HG03469 (cell line): ENCODE results near the gene RICTOR.

ENCODE experiments used
- ATAC-seq: cut with Tn5 transposase; IDR thresholded peaks from one replicate; pipeline ENCODE4 v1.9.1; 2021; ENCODE audit warnings: mild to moderate bottlenecking, moderate library complexity, moderate number of reproducible peaks; ENCODE audit not compliant: unreplicated experiment

RICTOR gene, protein sequence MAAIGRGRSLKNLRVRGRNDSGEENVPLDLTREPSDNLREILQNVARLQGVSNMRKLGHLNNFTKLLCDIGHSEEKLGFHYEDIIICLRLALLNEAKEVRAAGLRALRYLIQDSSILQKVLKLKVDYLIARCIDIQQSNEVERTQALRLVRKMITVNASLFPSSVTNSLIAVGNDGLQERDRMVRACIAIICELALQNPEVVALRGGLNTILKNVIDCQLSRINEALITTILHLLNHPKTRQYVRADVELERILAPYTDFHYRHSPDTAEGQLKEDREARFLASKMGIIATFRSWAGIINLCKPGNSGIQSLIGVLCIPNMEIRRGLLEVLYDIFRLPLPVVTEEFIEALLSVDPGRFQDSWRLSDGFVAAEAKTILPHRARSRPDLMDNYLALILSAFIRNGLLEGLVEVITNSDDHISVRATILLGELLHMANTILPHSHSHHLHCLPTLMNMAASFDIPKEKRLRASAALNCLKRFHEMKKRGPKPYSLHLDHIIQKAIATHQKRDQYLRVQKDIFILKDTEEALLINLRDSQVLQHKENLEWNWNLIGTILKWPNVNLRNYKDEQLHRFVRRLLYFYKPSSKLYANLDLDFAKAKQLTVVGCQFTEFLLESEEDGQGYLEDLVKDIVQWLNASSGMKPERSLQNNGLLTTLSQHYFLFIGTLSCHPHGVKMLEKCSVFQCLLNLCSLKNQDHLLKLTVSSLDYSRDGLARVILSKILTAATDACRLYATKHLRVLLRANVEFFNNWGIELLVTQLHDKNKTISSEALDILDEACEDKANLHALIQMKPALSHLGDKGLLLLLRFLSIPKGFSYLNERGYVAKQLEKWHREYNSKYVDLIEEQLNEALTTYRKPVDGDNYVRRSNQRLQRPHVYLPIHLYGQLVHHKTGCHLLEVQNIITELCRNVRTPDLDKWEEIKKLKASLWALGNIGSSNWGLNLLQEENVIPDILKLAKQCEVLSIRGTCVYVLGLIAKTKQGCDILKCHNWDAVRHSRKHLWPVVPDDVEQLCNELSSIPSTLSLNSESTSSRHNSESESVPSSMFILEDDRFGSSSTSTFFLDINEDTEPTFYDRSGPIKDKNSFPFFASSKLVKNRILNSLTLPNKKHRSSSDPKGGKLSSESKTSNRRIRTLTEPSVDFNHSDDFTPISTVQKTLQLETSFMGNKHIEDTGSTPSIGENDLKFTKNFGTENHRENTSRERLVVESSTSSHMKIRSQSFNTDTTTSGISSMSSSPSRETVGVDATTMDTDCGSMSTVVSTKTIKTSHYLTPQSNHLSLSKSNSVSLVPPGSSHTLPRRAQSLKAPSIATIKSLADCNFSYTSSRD (N-terminal part only)

DNA sequence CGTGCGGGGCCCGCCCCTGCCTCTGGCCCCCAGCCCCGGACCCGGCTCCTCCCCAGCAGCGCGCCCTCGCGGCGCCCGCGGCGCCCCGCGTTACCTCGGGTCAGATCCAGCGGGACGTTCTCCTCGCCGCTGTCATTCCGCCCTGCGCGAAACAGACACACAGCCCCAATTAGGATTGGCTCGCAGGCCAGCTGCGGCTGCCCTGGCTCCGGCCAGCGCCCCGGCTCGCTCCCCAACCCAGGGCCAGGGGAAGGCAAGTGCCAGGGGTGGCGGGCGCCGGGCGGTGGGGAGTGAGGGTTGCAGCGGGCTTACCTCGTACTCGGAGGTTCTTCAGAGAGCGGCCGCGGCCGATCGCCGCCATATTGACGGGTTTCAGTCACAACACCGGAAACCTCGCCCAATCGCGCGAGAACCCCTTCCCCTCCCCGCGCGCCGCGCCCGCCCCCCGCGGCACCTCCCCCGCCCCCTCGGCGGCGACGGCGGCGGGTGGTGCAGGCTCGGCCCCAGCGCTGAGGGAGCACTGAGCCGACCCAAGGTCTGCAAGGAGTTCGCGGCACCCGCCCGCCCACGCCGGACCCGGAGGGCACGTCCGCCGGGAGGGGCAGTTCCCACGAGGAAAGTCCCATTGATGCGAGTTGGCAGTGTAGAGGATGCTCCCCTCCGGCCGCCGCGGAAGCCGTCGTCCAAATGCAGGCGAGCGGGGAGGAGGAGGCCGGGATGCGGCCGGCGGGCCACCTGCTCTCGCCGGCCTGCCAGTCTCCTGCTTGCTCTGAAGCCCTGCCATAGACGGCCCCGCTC lies at the start of gene RICTOR:
TSS of gene RICTOR (minus strand) at position 383 of the 798 bp plus-strand sequence. CDS start at position 361, 22 bp downstream.
- ATAC-seq: peak; percentile 63

DNA sequence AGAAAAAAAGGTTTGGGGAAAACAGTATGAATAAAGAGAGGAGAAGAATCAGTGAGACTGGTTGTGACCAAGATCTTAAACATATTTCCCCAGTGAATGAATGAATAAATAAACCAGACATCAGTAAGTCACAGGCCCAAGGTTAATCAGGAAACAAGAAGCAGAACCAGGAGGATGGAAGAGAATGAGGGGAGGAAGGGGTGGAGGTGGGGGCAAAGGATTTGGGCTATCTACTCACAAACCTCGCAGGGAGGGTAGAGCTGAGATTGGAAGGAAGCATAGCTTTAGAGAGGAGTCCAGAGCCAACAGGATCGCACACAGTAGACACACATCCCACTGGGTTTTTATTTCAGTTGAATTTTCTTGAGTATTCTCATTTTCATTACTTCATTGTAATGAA lies 47.7 kb upstream of the RICTOR start:
- ATAC-seq: no peak

DNA sequence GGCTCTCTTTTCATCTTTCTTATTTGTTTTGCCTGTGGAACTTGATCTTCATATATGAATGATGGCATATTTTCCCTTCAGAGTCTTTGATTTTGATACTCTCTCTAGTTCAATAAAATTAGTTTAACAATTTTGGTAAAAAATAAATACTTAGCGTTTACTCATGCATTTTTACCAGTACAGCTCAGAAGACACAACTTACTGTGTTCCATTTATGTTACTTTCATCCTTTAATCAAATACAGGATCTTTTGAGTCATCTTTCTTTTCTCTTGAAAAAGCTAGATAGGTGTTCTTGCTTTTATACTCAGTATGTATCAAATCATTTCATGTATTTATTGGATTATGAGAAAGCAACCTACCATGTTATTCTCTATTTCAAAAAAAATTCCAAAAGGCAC lies 47.1 kb upstream of the RICTOR start:
- ATAC-seq: no peak

DNA sequence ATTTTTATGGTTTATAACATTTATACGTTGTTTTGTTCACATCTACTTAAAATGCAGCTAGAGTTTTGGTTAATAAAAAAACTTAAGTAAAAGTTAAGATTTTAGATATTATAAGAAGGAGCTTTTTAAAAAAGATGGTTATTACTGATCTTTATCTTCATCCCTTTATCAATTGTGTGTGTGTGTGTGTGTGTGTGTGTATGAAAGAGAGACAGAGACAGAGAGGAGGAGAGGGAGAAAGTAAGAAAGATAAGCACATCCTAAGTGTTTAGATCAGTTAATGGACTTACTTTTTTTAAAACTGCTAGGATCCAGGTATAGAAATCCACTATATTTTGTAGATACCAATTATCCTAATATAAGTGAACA lies 45.8 kb upstream of the RICTOR start:
- no peak for ATAC-seq

DNA sequence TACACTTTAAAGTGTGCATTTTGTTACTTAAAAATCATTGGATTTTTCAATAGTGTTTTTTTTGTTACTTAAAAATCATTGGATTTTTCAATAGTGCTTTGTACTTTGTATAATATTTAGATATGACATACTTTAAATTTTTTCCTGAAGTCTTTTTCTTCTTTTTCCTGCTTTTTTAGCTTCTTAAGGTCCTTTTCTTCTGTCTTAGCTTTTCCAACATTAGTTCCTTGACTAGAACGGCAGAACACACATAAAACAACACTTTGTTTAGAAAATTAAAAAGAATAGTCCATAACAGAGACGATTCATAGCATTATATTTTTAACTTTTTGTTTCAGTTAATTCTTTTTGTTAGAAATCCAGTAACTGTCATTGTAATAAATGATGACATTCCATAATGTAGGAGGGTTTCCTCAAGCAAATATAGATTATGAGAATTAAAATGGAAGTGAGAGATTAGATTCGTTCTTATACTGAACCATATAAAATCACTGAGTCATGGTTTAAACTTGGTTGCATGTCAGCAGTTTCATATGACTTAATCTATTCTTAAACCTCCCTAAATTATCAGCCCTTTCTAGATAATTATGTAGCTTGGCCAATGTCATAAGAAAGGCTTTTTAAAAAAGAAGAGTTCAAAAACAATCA lies 45.3 kb upstream of the RICTOR start:
- no peak for ATAC-seq

DNA sequence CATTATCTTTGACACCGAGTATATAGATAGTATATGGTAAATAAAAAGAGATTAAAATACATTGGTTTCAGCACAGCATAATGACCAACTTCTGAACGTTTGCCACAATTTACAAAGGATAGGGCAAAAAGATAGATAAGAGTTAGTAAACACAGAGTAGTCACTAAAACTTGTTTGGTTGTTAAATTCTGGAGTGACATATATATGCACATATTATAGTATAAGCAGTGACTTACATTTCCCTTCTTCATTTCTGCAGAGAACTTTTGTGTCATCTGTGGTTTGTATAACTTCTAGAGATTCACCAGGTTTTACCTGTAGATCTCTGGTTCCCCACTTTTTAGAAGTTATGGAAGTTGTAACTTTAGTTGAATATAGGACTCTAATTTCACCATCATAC lies 44.4 kb upstream of the RICTOR start:
- no peak for ATAC-seq

DNA sequence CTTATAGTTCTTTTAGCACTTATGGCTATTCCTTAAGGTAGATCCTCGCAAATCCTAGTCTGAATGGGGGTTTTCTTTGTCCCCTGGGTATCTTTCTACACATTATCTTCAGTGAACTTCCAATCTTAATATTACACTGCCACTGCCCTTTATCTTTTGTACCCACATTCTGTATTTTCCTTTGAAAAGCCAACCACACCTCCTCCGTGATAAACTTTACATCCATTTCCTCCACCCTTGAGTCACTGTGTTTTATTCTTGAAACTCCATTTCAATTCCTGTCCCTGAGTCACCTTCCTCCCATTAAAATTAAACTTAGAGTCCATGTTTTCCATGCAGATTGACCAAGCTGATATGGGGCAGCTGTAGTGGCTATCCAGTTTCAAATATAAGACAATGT lies 43.2 kb upstream of the RICTOR start:
- ATAC-seq: no peak

DNA sequence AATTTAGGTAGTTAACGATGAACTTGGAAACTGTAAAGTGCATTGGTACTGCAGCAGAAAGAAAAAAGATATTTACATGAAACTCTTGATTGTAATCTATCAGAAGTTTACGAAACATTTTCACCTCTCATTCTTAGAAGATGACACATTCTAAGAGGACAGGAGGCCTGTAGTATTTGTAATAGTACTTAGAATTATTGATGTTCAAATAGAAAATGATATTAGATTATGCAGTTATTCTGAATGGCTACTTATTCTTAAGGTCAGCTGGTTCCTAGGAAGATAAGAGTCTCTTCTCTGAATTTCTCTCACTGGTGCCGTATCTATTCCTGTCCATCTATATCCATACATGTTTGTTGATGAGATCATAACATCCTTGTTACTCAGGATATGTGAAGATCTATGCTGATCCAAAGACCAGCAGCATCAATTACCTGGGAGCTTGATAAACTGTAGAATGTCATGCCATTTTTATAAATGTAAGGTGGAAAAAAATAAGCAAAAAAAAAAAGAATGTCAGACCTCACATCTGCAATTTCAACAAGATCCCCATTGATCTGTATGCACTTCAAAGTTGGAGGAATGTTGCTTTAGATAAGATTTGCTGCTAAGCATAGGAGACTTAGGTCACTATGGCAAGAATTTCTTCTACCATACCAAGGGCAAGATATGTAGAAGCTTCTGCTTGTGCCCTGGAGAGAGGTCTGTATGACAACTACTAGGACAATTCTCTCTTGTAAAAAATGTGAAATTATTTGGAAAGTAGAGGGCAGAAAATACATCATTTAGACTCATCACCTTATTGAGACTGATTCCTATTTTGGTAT lies 42.4 kb upstream of the RICTOR start:
- no peak for ATAC-seq

DNA sequence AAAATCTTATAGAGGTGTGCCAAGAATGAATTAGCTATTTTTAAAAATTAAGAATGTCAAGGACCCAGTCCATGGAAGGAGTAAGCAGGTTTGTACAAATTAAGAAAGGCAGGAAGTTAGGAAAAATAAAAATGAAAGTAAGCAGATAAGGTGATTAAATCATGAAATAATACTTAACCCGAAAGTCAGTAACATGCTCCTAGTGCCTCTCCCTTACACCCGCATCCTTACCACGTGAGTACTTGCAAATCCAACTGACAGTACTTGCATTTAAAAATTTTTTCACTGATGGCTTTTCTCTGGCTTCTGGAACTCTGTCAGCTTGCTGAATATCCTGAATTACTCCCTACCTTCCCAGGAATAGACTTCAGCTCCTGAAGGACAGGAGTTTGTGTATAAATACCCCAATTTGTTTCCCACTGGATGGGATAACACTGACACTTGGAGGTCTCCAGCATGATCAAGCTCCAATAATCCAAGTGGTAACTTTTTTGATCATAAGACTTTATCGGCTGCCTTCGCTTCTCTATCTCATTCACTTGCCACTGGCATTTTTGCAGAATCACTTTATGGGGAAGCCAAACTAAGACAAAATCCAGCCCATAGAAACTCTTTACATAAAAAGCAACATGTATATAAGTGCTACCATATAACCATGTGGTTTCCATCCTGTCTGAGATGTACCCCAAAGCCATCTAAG lies 41.6 kb upstream of the RICTOR start:
- ATAC-seq: no peak

DNA sequence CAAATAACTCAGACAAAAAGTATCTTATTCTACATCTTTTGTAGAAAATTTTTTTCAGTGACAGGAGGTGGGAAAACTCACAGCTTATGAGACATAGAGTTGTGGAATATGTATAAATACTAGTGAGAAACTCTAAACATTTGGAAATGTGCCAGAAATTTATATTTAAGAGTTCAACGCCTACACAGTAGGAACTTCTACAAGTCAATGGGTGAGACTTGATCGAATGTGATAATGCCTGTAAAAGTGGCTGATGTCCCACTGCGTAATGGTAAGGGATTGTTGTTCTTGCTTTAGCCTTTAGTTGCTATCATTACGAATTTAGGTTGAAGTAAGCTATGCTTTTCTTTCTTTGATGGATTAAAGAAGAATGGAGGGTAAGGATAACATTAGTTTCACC lies 40.0 kb upstream of the RICTOR start:
- no peak for ATAC-seq

DNA sequence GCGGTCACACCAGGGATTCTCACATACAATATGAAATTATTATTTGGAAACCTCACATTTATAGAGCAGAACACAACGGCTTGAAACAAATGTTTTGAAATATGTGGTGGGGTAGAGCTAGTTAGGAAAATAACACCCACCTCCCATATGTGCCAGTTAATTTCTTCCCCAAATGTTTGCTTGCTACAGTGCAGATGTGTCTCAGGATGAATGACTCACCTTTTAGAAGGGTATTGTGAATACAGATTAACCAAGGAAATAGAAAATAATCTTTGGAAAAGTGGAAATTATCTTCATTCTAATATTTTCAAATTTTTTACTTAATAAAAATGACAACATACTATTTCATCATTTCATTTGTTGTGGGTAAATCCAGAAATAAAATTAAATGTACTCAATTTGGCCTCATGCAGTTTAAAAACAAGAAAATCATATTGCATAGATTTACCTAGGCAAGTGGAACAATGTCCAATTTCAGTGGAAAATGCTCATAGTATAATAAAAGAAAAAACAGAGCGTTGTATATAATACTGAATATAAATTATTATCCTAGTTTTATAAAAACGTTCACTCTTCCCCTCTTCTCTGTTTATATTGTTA lies 39.3 kb upstream of the RICTOR start:
- ATAC-seq: no peak

DNA sequence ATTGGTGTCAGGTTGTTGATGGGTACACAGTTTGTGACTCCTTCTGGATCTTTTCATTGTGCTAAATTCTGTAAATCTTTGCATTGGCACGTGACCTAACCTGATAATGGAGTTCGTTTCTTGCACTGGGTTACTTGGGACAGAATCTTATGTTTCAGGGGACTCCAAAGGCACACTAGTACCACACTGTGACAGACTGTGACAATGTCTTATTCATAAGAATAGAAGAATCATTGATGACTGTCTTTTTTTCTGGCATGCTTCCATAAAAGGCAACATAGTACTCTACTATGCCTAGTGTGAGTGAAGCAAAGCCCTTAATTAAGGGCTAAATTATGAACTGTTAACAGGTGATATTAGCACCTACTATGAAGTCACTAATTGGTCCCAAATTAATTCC lies 35.4 kb upstream of the RICTOR start:
- no peak for ATAC-seq

DNA sequence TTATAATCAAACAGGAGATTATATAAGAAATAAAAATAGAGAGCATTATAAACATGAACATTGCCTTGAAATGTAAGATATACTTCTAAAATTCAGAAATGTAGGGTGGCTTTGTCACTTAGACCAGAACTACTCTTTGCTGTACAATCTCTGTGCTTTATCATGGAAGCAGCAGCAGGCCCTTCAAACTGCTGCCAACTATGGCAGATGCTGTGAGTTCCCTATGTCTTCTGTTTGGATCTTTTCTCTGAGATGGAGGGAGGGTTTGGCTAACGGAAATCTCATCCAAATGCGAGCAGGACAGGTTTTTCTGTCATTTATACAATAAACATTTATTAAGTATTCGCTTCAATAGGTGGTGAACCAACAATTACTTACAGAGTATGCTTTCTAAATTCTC lies 34.8 kb upstream of the RICTOR start:
- no peak for ATAC-seq

DNA sequence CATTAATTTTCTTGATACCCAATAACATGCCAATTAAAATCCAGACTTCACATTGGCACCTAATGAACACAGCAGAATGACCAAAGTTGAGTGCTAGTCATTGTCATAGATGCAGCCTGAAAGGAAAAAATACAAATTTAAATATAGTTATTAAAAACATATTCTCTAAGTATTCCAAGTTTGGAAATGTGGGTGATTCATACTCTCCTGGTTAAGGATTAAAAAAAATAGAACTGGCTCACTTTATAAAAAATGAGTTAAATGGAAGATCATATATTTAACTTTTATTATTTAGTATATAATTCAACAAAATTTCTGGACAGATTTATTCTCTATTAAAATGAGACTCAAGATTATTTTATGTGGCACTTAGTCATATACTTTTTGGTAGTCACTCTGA lies 33.2 kb upstream of the RICTOR start:
- ATAC-seq: no peak

DNA sequence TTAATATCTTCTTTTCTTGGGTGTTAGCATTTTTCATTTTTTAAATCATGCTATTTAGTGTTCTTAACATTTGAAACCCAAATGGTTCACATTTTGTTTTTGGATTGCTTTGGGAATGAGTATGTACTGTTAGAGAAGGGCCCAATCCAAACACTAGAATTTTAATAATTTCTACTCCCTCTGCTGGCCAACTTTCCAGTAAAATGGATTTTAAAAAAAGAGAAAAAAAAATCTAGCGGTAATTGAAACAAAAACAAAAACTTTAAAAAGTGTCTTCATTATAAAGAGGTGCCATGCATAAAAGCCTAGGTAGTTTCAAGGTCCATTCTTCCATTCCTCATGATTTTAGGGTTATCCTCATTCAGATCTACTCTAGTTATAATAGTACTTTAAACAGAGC lies 32.1 kb upstream of the RICTOR start:
- no peak for ATAC-seq

DNA sequence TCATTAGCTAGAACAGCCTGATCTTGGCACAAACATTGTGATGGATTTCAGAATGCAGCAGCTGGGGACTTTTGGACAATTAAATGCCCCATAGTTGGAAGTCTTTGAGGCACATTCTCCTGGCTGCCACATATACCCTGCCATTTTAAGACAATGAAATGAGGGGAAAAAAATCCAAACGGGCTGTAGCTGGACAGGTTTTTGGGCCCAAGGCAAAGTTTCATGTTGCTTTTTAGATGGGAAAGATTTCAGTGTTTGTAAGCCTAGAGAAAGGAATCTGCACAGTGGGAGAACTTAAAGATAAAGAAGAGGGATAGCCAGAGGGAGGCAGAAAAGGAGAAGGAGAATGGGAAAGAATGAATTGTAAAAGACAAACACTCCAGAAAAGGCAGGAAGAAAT lies 30.0 kb upstream of the RICTOR start:
- ATAC-seq: no peak

DNA sequence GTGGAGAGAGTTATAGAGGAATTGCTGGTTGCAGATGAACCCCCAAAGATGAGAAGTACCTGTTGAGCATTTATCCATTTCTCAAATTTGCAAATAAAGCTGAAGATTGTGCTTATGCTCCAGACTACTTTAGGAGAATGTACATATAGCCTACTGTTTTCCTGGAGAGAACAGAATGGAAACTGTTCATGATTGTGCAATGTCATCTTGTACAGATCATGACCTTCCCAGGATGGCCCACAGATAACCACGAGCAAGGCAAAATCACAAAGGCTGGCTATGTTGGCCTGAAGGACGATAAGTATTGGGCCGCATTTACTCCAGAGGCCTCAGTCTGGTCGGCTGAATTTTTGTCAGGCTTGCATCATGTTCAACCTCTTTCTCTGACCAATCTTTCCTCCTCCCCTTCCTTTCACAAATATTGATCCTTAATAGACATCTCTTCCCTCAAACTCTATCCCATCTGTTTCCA lies 28.5 kb upstream of the RICTOR start:
- no peak for ATAC-seq

DNA sequence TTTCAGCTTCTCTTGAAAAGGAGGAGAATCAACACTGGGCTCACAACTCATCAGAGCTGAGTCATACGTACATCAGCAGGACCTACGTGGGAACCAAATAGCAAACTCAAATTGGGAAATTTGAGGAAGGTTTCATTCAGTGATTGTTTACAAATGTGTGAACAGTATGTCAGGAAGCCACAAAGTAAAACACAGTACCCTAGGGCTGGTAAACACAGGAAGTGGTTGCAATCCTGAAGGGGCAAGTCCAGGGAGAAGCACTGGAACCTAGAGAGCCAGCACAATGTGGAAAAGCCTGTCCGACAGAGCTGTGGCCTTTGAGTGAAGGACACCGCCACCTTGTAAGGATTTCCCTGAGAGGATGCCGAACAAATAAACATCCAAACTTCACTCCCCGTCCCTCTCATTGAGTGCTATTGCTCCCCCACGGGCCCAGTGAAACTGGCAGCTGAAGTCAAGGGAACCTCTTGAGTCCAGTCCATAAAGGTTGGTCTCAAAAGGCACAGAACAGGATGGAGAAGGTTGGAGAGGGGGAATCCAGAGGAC lies 26.7 kb upstream of the RICTOR start:
- no peak for ATAC-seq
